ENCODE data around the gene PRELID3B.
"Not testable (repeated sequence)": the region's sequence is repeated elsewhere in the genome, so short reads cannot be mapped to it uniquely, and the experiment has no call there.

GRCh38 chr20:59011874-59012157, 30.8 kb downstream of the PRELID3B start:
- TF ChIP-seq POLR2AphosphoS5, CTCF (IDR thresholded peaks at IDR 0.05): not testable (repeated sequence)

Data from prostate gland (tissue), 2 donors.